GM12891 (cell line): ENCODE data around the gene THUMPD2.

Source experiments
- POLR2A ChIP-seq: IDR thresholded peaks from 2 replicates; pipeline ENCODE4 v1.6.1; 2011; ENCODE audit warnings: low read depth, low read length, control low read depth
- POLR2AphosphoS5 ChIP-seq: IDR thresholded peaks from 2 replicates; pipeline ENCODE4 v1.6.1; 2011; ENCODE audit warnings: low read depth, low read length, control low read depth
- TAF1 ChIP-seq: IDR thresholded peaks from 2 replicates; pipeline ENCODE4 v1.6.1; 2011; ENCODE audit warnings: low read depth, low read length, control low read depth

- TF ChIP-seq POLR2A (no peak), POLR2AphosphoS5 (no peak), TAF1 (no peak)
Observed at GRCh38 chr2:39735648-39736047, 43.4 kb downstream of the THUMPD2 start.
